ENCODE measurements around the gene PBXIP1. TPM values are rescaled to one million over a fixed set of nuclear protein-coding genes. Genes with fewer than 3 reads are reported as not detected.

Gene PBXIP1
- total and polyA plus RNA-seq, 2 of the 13 experiments (the other 11 are each of a cell fraction or from before 2014, with no cell fraction given) = 16.3 to 31.9 TPM

- TF ChIP-seq ZNF503 (CRISPR knock-in tag; IDR thresholded peaks at IDR 0.05) (no peak), ZNF331 (CRISPR knock-in tag; IDR thresholded peaks at IDR 0.05) (no peak), WIZ (CRISPR knock-in tag; IDR thresholded peaks at IDR 0.05) (no peak), ZBTB3 (CRISPR knock-in tag; IDR thresholded peaks at IDR 0.05; ENCODE audit: borderline replicate concordance, low read depth) (no peak), ZNF597 (CRISPR knock-in tag; IDR thresholded peaks at IDR 0.05) (no peak), STAG1 (CRISPR knock-in tag; IDR thresholded peaks at IDR 0.05) (no peak), NFIC (IDR thresholded peaks at IDR 0.05; ENCODE audit: low read length) (peak; percentile 59; the same call in 1 of the 2 replicates), BRD4 (CRISPR knock-in tag; IDR thresholded peaks at IDR 0.05) (no peak), THRA (CRISPR knock-in tag; IDR thresholded peaks at IDR 0.05; ENCODE audit: borderline replicate concordance) (no peak), ZNF280B (CRISPR knock-in tag; IDR thresholded peaks at IDR 0.05; ENCODE audit: borderline replicate concordance) (no peak), RCOR2 (CRISPR knock-in tag; IDR thresholded peaks at IDR 0.05) (no peak), ZNF431 (CRISPR knock-in tag; IDR thresholded peaks at IDR 0.05; ENCODE audit: borderline replicate concordance, low read depth) (no peak), CBX2 (IDR thresholded peaks at IDR 0.05; ENCODE audit: low read depth, low read length) (peak; percentile 90; the same call in 1 of the 2 replicates), CBX2 (CRISPR knock-in tag; IDR thresholded peaks at IDR 0.05; ENCODE audit: low read depth) (no peak), ZNF841 (CRISPR knock-in tag; IDR thresholded peaks at IDR 0.05; ENCODE audit: borderline replicate concordance) (no peak), SYNCRIP (IDR thresholded peaks at IDR 0.05; ENCODE audit: insufficient read depth, low read depth, low read length) (no peak), ZNF235 (CRISPR knock-in tag; IDR thresholded peaks at IDR 0.05; ENCODE audit: borderline replicate concordance) (no peak), STAT5B (CRISPR knock-in tag; IDR thresholded peaks at IDR 0.05) (no peak), ZC3H4 (CRISPR knock-in tag; IDR thresholded peaks at IDR 0.05; ENCODE audit: borderline replicate concordance) (no peak), ZNF44 (CRISPR knock-in tag; IDR thresholded peaks at IDR 0.05) (peak; percentile 49; the same call in 1 of the 2 replicates), ZMYM3 (CRISPR knock-in tag; IDR thresholded peaks at IDR 0.05) (no peak), ZNF501 (CRISPR knock-in tag; IDR thresholded peaks at IDR 0.05) (peak; percentile 21; the same call in 1 of the 2 replicates), ZBTB20 (CRISPR knock-in tag; IDR thresholded peaks at IDR 0.05; ENCODE audit: borderline replicate concordance, low read depth) (no peak), MTA3 (CRISPR knock-in tag; IDR thresholded peaks at IDR 0.05) (no peak), ZNF777 (CRISPR knock-in tag; IDR thresholded peaks at IDR 0.05) (peak; percentile 87)
Measured at GRCh38 chr1:154937085-154937987, 18.6 kb downstream of the PBXIP1 start (continued).
